Cardiac muscle cell (in vitro differentiated cells and primary cell): ENCODE data around the gene PNPO. TPM values are rescaled to one million over a fixed set of nuclear protein-coding genes. Genes with fewer than 3 reads are reported as not detected.

Experiments used
- DNase-seq, 2 donors: peaks; one replicate each; pipeline versions ENCODE4 v3.0.0 to v3.0.0-alpha.2; 2010 to 2017; ENCODE audit warnings: low read depth in 1 of 2, low spot score in 1 of 2
- H3K27ac ChIP-seq: fragments of 200-600 bp; sonication (generic); 2 replicates; pipeline ENCODE4 v1.5.1; 2016
- H3K27me3 ChIP-seq: fragments of 200-600 bp; sonication (generic); 2 replicates; pipeline ENCODE4 v1.6.0; 2016; ENCODE audit warnings: control low read depth
- H3K36me3 ChIP-seq: fragments of 200-600 bp; sonication (generic); 2 replicates; pipeline ENCODE4 v1.5.1; 2016; ENCODE audit warnings: control low read depth
- H3K4me1 ChIP-seq: fragments of 200-600 bp; sonication (generic); 2 replicates; pipeline ENCODE4 v1.8.1; 2017; ENCODE audit warnings: low read depth, mild to moderate bottlenecking, mixed run types
- H3K4me3 ChIP-seq: fragments of 200-600 bp; sonication (generic); 2 replicates; pipeline ENCODE4 v1.5.1; 2016; ENCODE audit warnings: mild to moderate bottlenecking
- H3K9me3 ChIP-seq: fragments of 200-600 bp; sonication (generic); 2 replicates; pipeline ENCODE4 v1.5.1; 2017; ENCODE audit warnings: low read depth, mild to moderate bottlenecking, control low read depth
- polyA plus RNA-seq: library from polyadenylated mRNA; unstranded; fragments of >200 nt; fragmentation: Nextera tagmentation; extraction: Ambion mirVana; gene quantifications from 2 replicates; pipeline ENCODE4 v1.2.1, GENCODE V29; 2016
- total RNA-seq: library from RNA; depleted of rRNA; stranded (reverse); fragments of >200 nt; gene quantifications from 2 replicates; pipeline ENCODE4 v1.2.3, GENCODE V29; 2016
- TF ChIP-seq, protein P1 (sequence below): IDR thresholded peaks from 2 replicates; pipeline ENCODE4 v1.5.1; 2012; ENCODE audit warnings: low read depth, mild to moderate bottlenecking, low read length

The PNPO gene
- total and polyA plus RNA-seq, 2 experiments from 2014 or later, result 11.7 to 12.9 TPM

- no peaks in the 10 kb centered on the region for H3K9me3 ChIP-seq
- peaks cover 14% of the 10 kb centered on the region for H3K36me3 ChIP-seq
- TF ChIP-seq, protein P1, sequence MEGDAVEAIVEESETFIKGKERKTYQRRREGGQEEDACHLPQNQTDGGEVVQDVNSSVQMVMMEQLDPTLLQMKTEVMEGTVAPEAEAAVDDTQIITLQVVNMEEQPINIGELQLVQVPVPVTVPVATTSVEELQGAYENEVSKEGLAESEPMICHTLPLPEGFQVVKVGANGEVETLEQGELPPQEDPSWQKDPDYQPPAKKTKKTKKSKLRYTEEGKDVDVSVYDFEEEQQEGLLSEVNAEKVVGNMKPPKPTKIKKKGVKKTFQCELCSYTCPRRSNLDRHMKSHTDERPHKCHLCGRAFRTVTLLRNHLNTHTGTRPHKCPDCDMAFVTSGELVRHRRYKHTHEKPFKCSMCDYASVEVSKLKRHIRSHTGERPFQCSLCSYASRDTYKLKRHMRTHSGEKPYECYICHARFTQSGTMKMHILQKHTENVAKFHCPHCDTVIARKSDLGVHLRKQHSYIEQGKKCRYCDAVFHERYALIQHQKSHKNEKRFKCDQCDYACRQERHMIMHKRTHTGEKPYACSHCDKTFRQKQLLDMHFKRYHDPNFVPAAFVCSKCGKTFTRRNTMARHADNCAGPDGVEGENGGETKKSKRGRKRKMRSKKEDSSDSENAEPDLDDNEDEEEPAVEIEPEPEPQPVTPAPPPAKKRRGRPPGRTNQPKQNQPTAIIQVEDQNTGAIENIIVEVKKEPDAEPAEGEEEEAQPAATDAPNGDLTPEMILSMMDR, result no peak
- no peaks in the 10 kb centered on the region for H3K4me1 ChIP-seq
- no peak overlapping the region for H3K27ac ChIP-seq
- H3K27me3 ChIP-seq, result no peaks in the 10 kb centered on the region
- no peak for DNase-seq
- H3K4me3 ChIP-seq, result no peak overlapping the region
These were observed 32.2 kb downstream of the PNPO start for GRCh38 chr17:47973541-47973940.

DNA sequence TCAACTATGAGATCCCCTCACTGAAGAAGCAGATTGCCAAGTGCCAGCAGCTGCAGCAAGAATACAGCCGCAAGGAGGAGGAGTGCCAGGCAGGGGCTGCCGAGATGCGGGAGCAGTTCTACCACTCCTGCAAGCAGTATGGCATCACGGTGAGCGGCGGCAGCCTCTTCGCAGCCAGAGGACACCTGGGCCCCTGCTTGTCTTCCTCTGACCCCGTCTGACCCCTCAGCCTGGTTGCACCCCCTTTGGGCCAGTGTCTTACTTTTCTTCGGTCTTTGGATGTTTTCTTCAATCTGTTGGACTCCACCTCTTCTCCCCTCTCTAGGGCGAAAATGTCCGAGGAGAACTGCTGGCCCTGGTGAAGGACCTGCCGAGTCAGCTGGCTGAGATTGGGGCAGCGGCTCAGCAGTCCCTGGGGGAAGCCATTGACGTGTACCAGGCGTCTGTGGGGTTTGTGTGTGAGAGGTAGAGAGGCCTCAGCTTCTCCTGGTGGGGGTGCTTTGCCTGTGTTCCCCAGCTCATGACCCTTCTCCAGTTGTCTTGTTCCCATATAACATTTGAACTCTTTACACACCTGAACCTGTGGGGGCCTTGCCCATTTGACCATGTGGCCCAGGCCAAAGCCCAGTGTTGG, 33.9 kb downstream of the PNPO start:
- Histone ChIP-seq H3K9me3 (no peaks in the 10 kb centered on the region), H3K36me3 (peaks cover 14% of the 10 kb centered on the region), H3K27ac (no peak overlapping the region), H3K4me3 (no peak overlapping the region), H3K4me1 (peaks cover 8% of the 10 kb centered on the region), H3K27me3 (no peaks in the 10 kb centered on the region)
- TF ChIP-seq, protein P1, result no peak
- no peak for DNase-seq

DNA sequence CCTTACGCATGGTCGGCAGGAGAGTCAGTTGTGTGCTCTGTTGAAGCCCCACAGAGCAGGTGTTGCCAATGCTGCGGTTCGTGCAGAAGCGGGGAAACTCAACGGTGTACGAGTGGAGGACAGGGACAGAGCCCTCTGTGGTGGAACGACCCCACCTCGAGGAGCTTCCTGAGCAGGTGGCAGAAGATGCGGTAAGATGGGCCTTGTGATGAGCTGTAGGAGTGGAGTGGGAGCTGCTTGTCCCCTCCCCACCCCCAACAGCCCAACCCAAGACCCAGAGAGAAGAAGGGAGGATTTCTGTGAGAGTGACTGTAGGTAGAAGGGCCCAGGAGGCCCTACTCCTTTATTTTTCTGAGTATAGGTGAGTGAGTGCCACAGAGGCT, 34.4 kb downstream of the PNPO start:
- peaks cover 14% of the 10 kb centered on the region for H3K36me3 ChIP-seq

DNA sequence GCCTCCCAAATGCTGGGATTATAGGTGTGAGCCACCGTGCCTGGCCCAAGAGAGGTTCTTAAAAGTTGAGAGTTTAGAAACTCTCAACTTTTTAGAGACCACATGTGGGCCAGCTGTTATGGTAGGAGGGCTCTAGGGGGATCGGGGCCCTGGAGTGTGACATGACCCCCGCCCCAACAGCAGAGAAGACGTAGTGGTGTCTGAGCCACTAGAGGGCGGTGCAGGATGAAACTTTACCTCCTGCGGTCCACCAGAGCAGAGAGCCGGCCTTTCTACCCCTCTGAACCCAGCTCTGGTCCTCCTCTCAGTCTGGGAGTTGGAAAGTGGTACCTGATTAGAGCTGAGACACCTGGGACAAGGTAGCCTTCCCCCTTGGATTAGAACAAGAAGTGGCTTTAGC, 37.0 kb downstream of the PNPO start:
- H3K4me3 ChIP-seq, result no peak overlapping the region
- H3K9me3 ChIP-seq, result no peaks in the 10 kb centered on the region
- TF ChIP-seq, protein P1, result peak; percentile 80
- no peaks in the 10 kb centered on the region for H3K27me3 ChIP-seq
- DNase-seq, result peak; percentile 75 to 85
- H3K27ac ChIP-seq, result no peak overlapping the region
- H3K36me3 ChIP-seq, result peaks cover 14% of the 10 kb centered on the region
- H3K4me1 ChIP-seq, result peaks cover 28% of the 10 kb centered on the region

More for the DNA sequence above, 34.4 kb downstream of the PNPO start:
- Histone ChIP-seq H3K4me1 (peaks cover 8% of the 10 kb centered on the region), H3K4me3 (no peak overlapping the region), H3K27ac (no peak overlapping the region), H3K27me3 (no peaks in the 10 kb centered on the region), H3K9me3 (no peaks in the 10 kb centered on the region)
- DNase-seq, result no peak
- TF ChIP-seq, protein P1, result no peak

- Histone ChIP-seq H3K4me1 (peaks cover 38% of the 10 kb centered on the region), H3K36me3 (peaks cover 5% of the 10 kb centered on the region), H3K27ac (no peak overlapping the region), H3K27me3 (no peaks in the 10 kb centered on the region), H3K9me3 (no peaks in the 10 kb centered on the region), H3K4me3 (no peak overlapping the region)
- TF ChIP-seq, protein P1, result no peak
- DNase-seq, result no peak
These were observed 39.2 kb downstream of the PNPO start for GRCh38 chr17:47980541-47980940.
